Adrenal gland (tissue), 5 donors: ENCODE data around the gene SLC22A13.

ENCODE experiments used
- CTCF ChIP-seq, 6 experiments: fragments of 450-650 bp in 4 of 6; fragments of 200-600 bp in 2 of 6; sonication (generic) in 1 of 6; IDR thresholded peaks; 1 replicate in 5 of 6; 2 replicates in 1 of 6; pipeline versions ENCODE4 v1.5.1 to v1.8.0; 2016 to 2021; ENCODE audit warnings: antibody characterized with exemption in 6 of 6, mild to moderate bottlenecking in 2 of 6, moderate library complexity in 1 of 6
- POLR2A ChIP-seq, 2 donors: fragments of 450-650 bp; IDR thresholded peaks; one replicate each; pipeline ENCODE4 v1.6.1; 2017; ENCODE audit warnings: antibody characterized with exemption in 2 of 2, mild to moderate bottlenecking in 2 of 2, moderate library complexity in 1 of 2
- donor health status: DM: no; HTN: no; CAD: no.

- TF ChIP-seq CTCF (IDR thresholded peaks at IDR 0.05), result no peak
- no peak for TF ChIP-seq POLR2A (IDR thresholded peaks at IDR 0.05)
Measured at GRCh38 chr3:38222032-38222634, 43.5 kb upstream of the SLC22A13 start.
